Thymus (tissue), 11 donors: ENCODE results near the gene MUSTN1. TPM values are rescaled to one million over a fixed set of nuclear protein-coding genes. Genes with fewer than 3 reads are reported as not detected.

Experiments
- DNase-seq, 9 donors: peaks; one replicate each; pipeline ENCODE4 v3.0.0-alpha.2; 2013; ENCODE audit warnings: low spot score in 9 of 9, low read depth in 6 of 9, missing footprints in 1 of 9
- H3K27ac ChIP-seq, 2 donors: one replicate each; pipeline ENCODE4 v1.5.1; 2013; ENCODE audit warnings: control low read depth in 1 of 2, low read depth in 1 of 2, low read length in 1 of 2, mild to moderate bottlenecking in 1 of 2, moderate library complexity in 1 of 2
- H3K27me3 ChIP-seq, 2 donors: one replicate each; pipeline ENCODE4 v1.5.1; 2013; ENCODE audit warnings: low read length in 1 of 2; ENCODE audit not compliant: control insufficient read depth in 2 of 2, insufficient read depth in 1 of 2
- H3K36me3 ChIP-seq, 2 donors: one replicate each; pipeline ENCODE4 v1.5.1; 2013; ENCODE audit warnings: low read length in 1 of 2, mild to moderate bottlenecking in 1 of 2, moderate library complexity in 1 of 2; ENCODE audit not compliant: control insufficient read depth in 2 of 2, insufficient read depth in 2 of 2
- H3K4me1 ChIP-seq, 2 donors: one replicate each; pipeline ENCODE4 v1.5.1; 2013; ENCODE audit warnings: low read length in 2 of 2; ENCODE audit not compliant: control insufficient read depth in 2 of 2, insufficient read depth in 2 of 2
- H3K4me3 ChIP-seq, 2 donors: one replicate each; pipeline ENCODE4 v1.5.1; 2013; ENCODE audit warnings: low read length in 2 of 2, control low read depth in 1 of 2, mild to moderate bottlenecking in 1 of 2
- H3K9me3 ChIP-seq, 2 donors: one replicate each; pipeline ENCODE4 v1.5.1; 2013; ENCODE audit warnings: low read length in 1 of 2, mild to moderate bottlenecking in 1 of 2; ENCODE audit not compliant: control insufficient read depth in 2 of 2, insufficient read depth in 1 of 2
- WGBS: extraction: QIAGEN DNeasy Blood & Tissue Kit; methylation state at CpG from one replicate; pipeline ENCODE4 v1.1.7; 2013; 5-methylcytosine and 5-hydroxymethylcytosine counted together
- polyA plus RNA-seq: library from polyadenylated mRNA; stranded (reverse); fragments of 200-250 nt; gene quantifications from one replicate; pipeline ENCODE4 v1.2.3, GENCODE V29; 2013
- total RNA-seq: library from RNA; stranded (reverse); fragments of 120-200 nt; gene quantifications from one replicate; pipeline ENCODE4 v1.2.4, GENCODE V29; 2013
- donor health status: healthy.

The MUSTN1 gene
- total and polyA plus RNA-seq, 2 donors: 0.85 to 59.3 TPM

DNA sequence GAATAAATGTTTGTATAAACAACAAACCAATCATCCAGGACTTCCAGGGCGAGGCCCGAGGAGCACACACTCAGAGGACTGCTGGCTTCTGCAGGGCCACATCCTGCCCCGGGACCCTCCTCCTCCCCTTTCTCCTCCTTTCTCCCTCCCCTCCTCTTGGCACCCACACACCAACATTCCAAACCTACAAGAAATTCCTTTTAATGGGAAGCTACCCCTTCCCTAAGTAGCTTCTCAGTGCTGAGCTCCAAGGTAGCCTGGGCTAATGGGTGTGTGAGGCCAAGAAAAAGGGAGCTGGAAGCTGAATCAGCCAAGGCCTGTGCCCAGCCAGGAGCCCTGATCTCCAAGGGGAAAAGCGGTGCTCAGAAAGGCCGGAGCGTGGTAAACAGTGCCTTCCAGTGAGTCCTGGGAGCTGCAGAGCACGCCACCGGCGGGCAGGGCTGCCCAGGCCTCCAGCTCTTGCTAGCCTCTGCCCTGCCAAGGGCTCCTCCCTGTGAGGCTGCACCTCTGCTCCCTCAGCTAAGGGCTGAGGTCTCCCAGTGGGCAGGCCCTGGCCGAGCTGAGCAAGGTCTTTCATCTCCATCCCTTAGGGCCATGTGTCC, 36.3 kb downstream of the MUSTN1 start:
- H3K27me3 ChIP-seq: no peaks in the 10 kb centered on the region
- peaks cover 0 to 10% of the 10 kb centered on the region in 2 donors for H3K4me1 ChIP-seq
- 96% methylated on average over 10 of the region's 10 CpGs for WGBS
- H3K9me3 ChIP-seq: no peaks in the 10 kb centered on the region
- H3K36me3 ChIP-seq: no peaks in the 10 kb centered on the region
- H3K27ac ChIP-seq: no peak overlapping the region
- H3K4me3 ChIP-seq: no peak overlapping the region
- no peak for DNase-seq

DNA sequence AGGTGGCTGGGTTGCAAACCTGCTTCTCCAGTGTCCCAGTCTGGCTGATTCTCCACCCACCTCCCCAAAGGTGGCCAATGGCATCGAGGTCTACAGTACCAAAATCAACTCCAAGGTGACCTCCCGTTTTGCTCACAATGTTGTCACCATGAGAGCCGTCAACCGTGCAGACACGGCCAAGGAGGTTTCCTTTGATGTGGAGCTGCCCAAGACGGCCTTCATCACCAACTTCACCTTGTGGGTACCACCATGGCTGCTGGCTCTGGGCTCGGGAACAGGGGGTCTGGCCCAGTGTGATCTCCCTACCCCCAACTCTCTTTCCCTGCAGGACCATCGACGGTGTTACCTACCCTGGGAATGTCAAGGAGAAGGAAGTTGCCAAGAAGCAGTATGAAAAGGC, 38.4 kb downstream of the MUSTN1 start:
- Histone ChIP-seq H3K27ac (no peak overlapping the region), H3K4me1 (peaks cover 0 to 14% of the 10 kb centered on the region in 2 donors), H3K27me3 (no peaks in the 10 kb centered on the region), H3K4me3 (no peak overlapping the region), H3K9me3 (no peaks in the 10 kb centered on the region), H3K36me3 (no peaks in the 10 kb centered on the region)
- WGBS: 96% methylated on average over 9 of the region's 9 CpGs
- DNase-seq: no peak

DNA sequence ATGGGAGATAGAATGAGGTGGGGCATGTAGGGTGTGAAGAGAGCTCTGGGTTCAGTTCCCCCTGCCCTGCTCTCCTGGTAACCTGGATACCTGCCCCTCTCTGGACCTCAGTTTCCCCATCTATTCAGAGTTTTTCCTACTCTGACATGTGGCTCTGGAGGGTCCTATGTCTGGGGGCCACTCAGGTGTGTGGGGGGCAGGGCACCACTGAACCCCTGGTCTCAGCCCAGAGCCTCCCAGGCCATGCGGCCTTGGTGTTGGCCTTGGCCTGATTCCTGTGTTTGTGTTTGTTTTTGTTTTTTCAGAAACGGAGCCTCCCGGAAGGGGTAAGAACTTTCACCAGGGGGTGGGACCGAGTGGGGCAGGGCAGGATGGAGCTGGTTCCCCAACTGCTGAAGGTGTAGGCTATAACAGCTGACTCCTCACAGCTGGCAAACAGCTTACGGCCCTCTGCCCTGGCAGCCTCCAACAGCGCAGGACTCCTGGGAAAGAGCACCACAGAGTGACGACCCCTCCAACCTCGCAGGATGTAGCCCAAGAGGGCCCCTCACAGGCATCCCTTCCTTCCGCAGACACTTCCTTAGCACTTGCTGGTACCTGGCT, 39.4 kb downstream of the MUSTN1 start:
- 75% methylated on average over 9 of the region's 9 CpGs for WGBS
- H3K27ac ChIP-seq: no peak overlapping the region

DNA sequence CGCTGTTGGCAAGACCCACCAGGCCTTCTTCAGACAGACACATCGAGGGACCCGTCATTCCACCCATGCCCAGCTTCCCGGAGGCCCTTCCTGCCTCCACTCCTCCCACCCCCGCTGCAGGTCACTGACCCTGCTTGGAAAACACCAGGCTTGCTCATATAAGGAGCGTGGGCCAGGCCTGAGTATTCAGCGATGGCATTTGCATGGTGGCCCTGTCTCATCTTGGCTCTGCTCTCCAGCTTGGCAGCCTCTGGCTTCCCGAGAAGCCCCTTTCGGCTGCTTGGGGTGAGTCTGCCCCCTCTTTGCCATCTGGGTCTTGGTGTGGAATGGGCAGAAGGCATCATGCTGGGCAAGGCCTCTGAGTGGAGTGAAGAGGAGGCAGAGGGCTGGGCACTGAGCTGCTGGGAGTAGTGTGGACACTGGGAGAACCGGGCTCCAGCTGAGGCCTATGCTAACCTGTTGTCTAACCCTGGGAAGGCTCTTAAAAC, 40.2 kb downstream of the MUSTN1 start, which contains the start of gene ITIH3:
Gene ITIH3, plus strand, starts transcription at position 185 of the 488 bp plus-strand sequence. Its CDS starts 8 bp downstream, at position 193.
- DNase-seq: no peak
- H3K4me1 ChIP-seq: peaks cover 0 to 14% of the 10 kb centered on the region in 2 donors
- no peaks in the 10 kb centered on the region for H3K27me3 ChIP-seq
- WGBS: 97% methylated on average over 10 of the region's 10 CpGs
- H3K9me3 ChIP-seq: no peaks in the 10 kb centered on the region
- H3K27ac ChIP-seq: no peak within 1 kb of the TSS
- no peaks in the 10 kb centered on the region for H3K36me3 ChIP-seq
- no peak within 1 kb of the TSS for H3K4me3 ChIP-seq

More for the DNA sequence above, 39.4 kb downstream of the MUSTN1 start:
- Histone ChIP-seq H3K4me3 (no peak overlapping the region), H3K4me1 (peaks cover 0 to 14% of the 10 kb centered on the region in 2 donors), H3K36me3 (no peaks in the 10 kb centered on the region), H3K27me3 (no peaks in the 10 kb centered on the region), H3K9me3 (no peaks in the 10 kb centered on the region)
- no peak for DNase-seq

DNA sequence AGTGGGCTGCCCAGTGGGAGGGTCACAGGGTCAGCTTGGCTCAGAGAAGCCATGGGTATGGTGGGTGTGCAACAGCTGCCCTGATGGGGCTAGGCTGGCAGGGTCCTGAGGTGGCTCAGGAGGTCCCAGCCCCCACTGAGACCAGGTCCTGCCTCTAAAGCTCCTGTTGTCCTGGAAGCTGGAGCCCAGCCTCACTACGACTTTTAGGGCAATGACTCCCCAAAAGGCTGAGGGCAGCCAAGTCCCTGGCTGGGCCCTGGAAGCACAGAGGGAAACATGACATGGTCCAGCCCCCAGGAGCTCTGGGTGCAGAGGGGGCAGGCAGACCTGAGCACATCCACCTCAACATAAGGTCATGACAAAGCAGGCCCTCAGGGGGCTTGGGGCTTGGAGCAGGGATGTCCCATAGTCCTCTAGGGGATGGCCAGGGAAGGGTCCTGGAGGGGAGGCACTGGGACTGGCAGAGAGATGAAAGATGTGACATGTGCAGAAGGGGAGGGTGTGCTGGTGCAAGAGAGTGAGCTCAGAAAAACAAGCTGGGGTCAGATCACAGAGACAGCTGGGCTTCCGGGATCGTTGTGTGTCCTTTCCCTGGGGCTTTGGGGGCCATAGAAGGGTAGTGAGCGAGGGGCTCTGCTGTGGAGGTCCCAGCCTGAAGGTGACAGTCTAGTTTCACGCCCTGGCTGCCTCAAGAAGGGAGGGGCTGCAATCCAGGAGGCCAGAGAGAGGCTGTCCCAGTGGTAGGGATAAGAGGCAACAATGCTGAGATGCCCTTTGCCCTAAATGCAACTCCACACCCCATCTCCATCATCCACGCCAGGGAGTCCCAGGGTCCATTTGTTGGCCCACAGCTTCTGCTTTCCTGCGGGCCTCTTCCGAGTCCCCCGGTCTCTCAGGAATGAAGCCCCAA, 40.9 kb downstream of the MUSTN1 start:
- DNase-seq: no peak
- no peaks in the 10 kb centered on the region for H3K9me3 ChIP-seq
- no peak overlapping the region for H3K27ac ChIP-seq
- H3K27me3 ChIP-seq: no peaks in the 10 kb centered on the region
- H3K4me1 ChIP-seq: peaks cover 0 to 14% of the 10 kb centered on the region in 2 donors
- H3K4me3 ChIP-seq: no peak overlapping the region
- WGBS: 92% methylated on average over 9 of the region's 9 CpGs
- no peaks in the 10 kb centered on the region for H3K36me3 ChIP-seq

DNA sequence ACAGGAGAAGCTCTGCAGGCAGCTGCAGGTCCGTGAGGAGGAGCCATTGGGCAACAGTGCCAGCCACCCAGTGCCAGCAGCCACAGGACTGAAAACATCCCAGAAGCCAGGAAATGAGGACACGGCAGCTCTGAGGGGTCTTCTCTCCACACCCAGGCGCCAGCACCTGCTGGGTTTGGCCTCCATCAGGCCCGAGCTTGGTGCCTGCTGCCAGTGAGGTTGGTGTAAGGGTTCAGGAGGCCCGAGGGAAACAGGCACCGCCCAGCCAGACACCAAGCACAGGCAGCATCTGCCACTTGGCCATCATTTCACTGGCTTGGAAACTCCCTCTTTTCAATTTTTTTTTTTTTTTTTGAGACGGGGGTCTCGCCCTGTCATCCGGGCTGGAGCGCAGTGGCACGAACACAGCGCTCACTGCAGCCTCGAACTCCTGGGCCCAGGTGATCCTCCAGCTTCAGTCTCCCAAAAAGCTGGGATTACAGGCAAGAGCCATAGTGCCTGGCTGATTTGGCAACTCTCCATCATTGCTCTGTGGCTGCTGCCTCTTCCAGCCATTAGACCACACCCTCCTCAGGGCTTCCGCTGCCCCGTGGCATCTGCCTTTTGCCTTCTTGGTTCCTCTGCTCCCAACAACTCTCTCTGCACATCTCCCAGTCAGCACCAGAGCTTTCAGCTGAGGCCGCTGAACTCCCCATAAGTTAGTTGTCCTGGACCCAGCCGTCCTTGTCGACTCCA, 41.7 kb downstream of the MUSTN1 start:
- Histone ChIP-seq H3K27me3 (no peaks in the 10 kb centered on the region), H3K4me1 (peaks cover 0 to 14% of the 10 kb centered on the region in 2 donors), H3K4me3 (no peak overlapping the region), H3K36me3 (no peaks in the 10 kb centered on the region), H3K27ac (no peak overlapping the region), H3K9me3 (no peaks in the 10 kb centered on the region)
- no peak for DNase-seq
- 91% methylated on average over 18 of the region's 18 CpGs for WGBS

DNA sequence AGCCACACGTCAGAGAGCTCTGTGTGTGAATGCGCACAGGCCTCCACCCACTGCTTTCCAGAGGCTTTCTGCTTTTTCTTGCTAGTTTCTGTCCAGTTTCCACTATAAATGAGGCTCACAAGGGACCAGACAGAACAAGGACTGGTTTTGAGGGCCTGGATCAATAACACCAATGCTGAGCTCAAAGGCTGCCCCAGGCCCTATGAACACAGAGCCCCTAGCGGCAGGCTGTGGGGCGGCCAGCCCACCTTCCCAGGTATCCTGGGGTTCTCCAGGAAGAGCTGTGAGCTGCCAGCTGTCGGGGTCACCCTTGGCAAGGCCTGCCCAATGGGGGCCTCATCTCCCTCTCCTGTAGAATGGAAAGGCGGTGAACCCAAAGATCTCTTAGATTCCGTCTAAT, 42.4 kb downstream of the MUSTN1 start:
- Histone ChIP-seq H3K36me3 (no peaks in the 10 kb centered on the region), H3K4me3 (no peak overlapping the region), H3K4me1 (peaks cover 0 to 14% of the 10 kb centered on the region in 2 donors), H3K9me3 (no peaks in the 10 kb centered on the region), H3K27ac (no peak overlapping the region), H3K27me3 (no peaks in the 10 kb centered on the region)
- DNase-seq: no peak
- WGBS: 95% methylated on average over 7 of the region's 7 CpGs

DNA sequence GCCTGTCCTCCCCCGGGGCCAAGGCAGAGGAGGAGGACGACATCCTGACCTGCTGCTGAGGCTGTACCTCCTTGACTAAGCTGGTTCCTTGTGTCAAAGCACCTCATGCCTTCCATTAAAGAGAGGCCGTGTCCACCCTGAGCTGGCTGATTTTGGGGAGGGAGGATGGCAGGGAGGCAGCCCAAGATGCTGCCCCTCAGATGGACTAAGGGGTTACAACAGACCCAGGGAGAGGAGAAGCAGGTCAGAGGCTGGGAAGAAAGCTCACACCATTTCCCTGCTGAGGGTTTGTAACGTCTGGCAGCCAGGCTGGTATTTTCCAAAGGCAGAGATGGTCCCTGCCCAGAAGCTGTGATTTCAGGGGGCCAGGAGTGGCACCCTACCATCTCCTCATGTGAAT, 42.9 kb downstream of the MUSTN1 start:
- H3K9me3 ChIP-seq: no peaks in the 10 kb centered on the region
- 93% methylated on average over 4 of the region's 4 CpGs for WGBS
- DNase-seq: no peak
- H3K27ac ChIP-seq: no peak overlapping the region
- H3K4me3 ChIP-seq: no peak overlapping the region
- H3K36me3 ChIP-seq: no peaks in the 10 kb centered on the region
- no peaks in the 10 kb centered on the region for H3K27me3 ChIP-seq
- peaks cover 0 to 14% of the 10 kb centered on the region in 2 donors for H3K4me1 ChIP-seq
